Uterus (tissue), 2 donors: ENCODE measurements around the gene SNRPB.

Experiments
- POLR2A ChIP-seq, 2 donors: fragments of 450-650 bp; IDR thresholded peaks; one replicate each; pipeline ENCODE4 v1.6.1; 2016; ENCODE audit warnings: antibody characterized with exemption in 2 of 2, mild to moderate bottlenecking in 1 of 2, moderate library complexity in 1 of 2
- TF ChIP-seq, protein P1 (sequence below), 4 experiments: fragments of 200-600 bp in 2 of 4; fragments of 450-650 bp in 2 of 4; sonication (generic) in 2 of 4; IDR thresholded peaks; one replicate each; pipeline ENCODE4 v1.5.1; 2016 to 2019; ENCODE audit warnings: antibody characterized with exemption in 4 of 4, mild to moderate bottlenecking in 2 of 4, moderate library complexity in 1 of 4

- TF ChIP-seq, protein P1, sequence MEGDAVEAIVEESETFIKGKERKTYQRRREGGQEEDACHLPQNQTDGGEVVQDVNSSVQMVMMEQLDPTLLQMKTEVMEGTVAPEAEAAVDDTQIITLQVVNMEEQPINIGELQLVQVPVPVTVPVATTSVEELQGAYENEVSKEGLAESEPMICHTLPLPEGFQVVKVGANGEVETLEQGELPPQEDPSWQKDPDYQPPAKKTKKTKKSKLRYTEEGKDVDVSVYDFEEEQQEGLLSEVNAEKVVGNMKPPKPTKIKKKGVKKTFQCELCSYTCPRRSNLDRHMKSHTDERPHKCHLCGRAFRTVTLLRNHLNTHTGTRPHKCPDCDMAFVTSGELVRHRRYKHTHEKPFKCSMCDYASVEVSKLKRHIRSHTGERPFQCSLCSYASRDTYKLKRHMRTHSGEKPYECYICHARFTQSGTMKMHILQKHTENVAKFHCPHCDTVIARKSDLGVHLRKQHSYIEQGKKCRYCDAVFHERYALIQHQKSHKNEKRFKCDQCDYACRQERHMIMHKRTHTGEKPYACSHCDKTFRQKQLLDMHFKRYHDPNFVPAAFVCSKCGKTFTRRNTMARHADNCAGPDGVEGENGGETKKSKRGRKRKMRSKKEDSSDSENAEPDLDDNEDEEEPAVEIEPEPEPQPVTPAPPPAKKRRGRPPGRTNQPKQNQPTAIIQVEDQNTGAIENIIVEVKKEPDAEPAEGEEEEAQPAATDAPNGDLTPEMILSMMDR (IDR thresholded peaks at IDR 0.05): no peak
- TF ChIP-seq POLR2A (IDR thresholded peaks at IDR 0.05): no peak
Observed at GRCh38 chr20:2467412-2467811, 3.2 kb downstream of the SNRPB start.
